CD4-positive, alpha-beta memory T cell (primary cell): Measurements from ENCODE around the gene TPP2. TPM values are rescaled to one million over a fixed set of nuclear protein-coding genes. Genes with fewer than 3 reads are reported as not detected.

Experiments
- CTCF ChIA-PET: fragments of 350-600 bp; sonication (Branson Sonifier 250); formaldehyde crosslinking; loops from one replicate; lab custom pipeline; 2021; ENCODE audit warnings: inconsistent platforms; ENCODE audit not compliant: partially characterized antibody; lab: Charles Lee
- POLR2A ChIA-PET: fragments of 350-600 bp; sonication (Branson Sonifier 250); formaldehyde crosslinking; loops from one replicate; lab custom pipeline; 2021; ENCODE audit not compliant: partially characterized antibody; lab: Charles Lee
- DNase-seq, 5 donors: peaks; one replicate each; pipeline versions ENCODE4 v3.0.0 to v3.0.0-alpha.2; 2020 to 2022; ENCODE audit warnings: mixed read lengths in 1 of 5
- H3K27ac ChIP-seq: one replicate; pipeline ENCODE4 v1.7.0; 2013; ENCODE audit warnings: low read depth, low read length
- H3K27me3 ChIP-seq: 2 replicates; pipeline ENCODE4 v1.7.0; 2013; ENCODE audit warnings: mild to moderate bottlenecking, low read length, moderate library complexity; ENCODE audit not compliant: insufficient read depth
- H3K36me3 ChIP-seq: 2 replicates; pipeline ENCODE4 v1.7.0; 2013; ENCODE audit warnings: mild to moderate bottlenecking, low read length, moderate library complexity; ENCODE audit not compliant: insufficient read depth
- H3K4me1 ChIP-seq: 2 replicates; pipeline ENCODE4 v1.7.0; 2013; ENCODE audit warnings: mild to moderate bottlenecking, low read length, moderate library complexity; ENCODE audit not compliant: insufficient read depth
- H3K4me3 ChIP-seq, 2 donors: one replicate each; pipeline ENCODE4 v1.7.0; 2013; ENCODE audit warnings: low read length in 2 of 2, mild to moderate bottlenecking in 1 of 2
- H3K9me3 ChIP-seq, 2 donors: one replicate each; pipeline ENCODE4 v1.7.0; 2013; ENCODE audit warnings: low read length in 2 of 2, control low read depth in 1 of 2; ENCODE audit not compliant: control insufficient read depth in 1 of 2
- H3K27ac Mint-ChIP-seq, 7 donors: one replicate each; pipeline ENCODE4 v1.8.0; 2020 to 2021; ENCODE audit warnings: mixed read lengths in 7 of 7, mild to moderate bottlenecking in 6 of 7, inconsistent platforms in 3 of 7, moderate library complexity in 3 of 7
- H3K27me3 Mint-ChIP-seq, 2 donors: one replicate each; pipeline ENCODE4 v1.8.0; 2020 to 2021; ENCODE audit warnings: mixed read lengths in 2 of 2
- H3K36me3 Mint-ChIP-seq, 2 donors: one replicate each; pipeline ENCODE4 v1.8.0; 2020 to 2021; ENCODE audit warnings: mixed read lengths in 2 of 2, inconsistent platforms in 1 of 2, mild to moderate bottlenecking in 1 of 2
- H3K4me1 Mint-ChIP-seq, 4 donors: one replicate each; pipeline ENCODE4 v1.8.0; 2020 to 2021; ENCODE audit warnings: mixed read lengths in 4 of 4, mild to moderate bottlenecking in 1 of 4
- H3K4me3 Mint-ChIP-seq, 8 donors: one replicate each; pipeline ENCODE4 v1.8.0; 2020 to 2021; ENCODE audit warnings: mixed read lengths in 8 of 8, mild to moderate bottlenecking in 7 of 8, moderate library complexity in 6 of 8, inconsistent platforms in 3 of 8
- H3K9me3 Mint-ChIP-seq, 8 donors: one replicate each; pipeline ENCODE4 v1.8.0; 2020 to 2021; ENCODE audit warnings: mixed read lengths in 8 of 8, mild to moderate bottlenecking in 5 of 8, inconsistent platforms in 3 of 8, moderate library complexity in 1 of 8
- intact Hi-C: fragments of 100-400 bp; cut with micrococcal nuclease; formaldehyde crosslinking; loops from one replicate; pipeline ENCODE4 v1.15.1; 2023
- polyA plus RNA-seq, 2 donors: library from polyadenylated mRNA; unstranded; fragments of 300-500 nt; fragmentation: Illumina TruSeq; gene quantifications; one replicate each; pipeline ENCODE4 v1.2.3, GENCODE V29; 2021
- total RNA-seq, 2 experiments: library from RNA; stranded (reverse); gene quantifications; one replicate each; pipeline ENCODE4 v1.2.3, GENCODE V29; 2021

The TPP2 gene
- total and polyA plus RNA-seq, 4 experiments from 2014 or later: 42.8 to 117 (median 87.2) TPM

- no peak overlapping the region for H3K4me3 ChIP-seq
- H3K4me1 ChIP-seq: peaks cover 16% of the 10 kb centered on the region
- Mint-ChIP-seq H3K4me3 (no peak overlapping the region), H3K4me1 (peaks cover 16 to 22% (median 21%) of the 10 kb centered on the region in 4 donors), H3K36me3 (peaks cover 0 to 2% of the 10 kb centered on the region in 2 donors), H3K27ac (peak overlapping the region in 1 of 7 donors; percentile 57), H3K27me3 (peaks cover 0 to 3% of the 10 kb centered on the region in 2 donors), H3K9me3 (no peaks in the 10 kb centered on the region)
- ChIA-PET CTCF (interaction anchor here (1.0 to 9.6 kb wide), 3 partner anchors 8 to 258 kb away, joined by 3 to 122 read pairs (median 62); partner anchors contain the start of gene ERCC5), POLR2A (interaction anchor here (0.7 to 11.3 kb wide), 3 partner anchors 18 to 257 kb away, joined by 3 to 444 read pairs (median 3); partner anchors contain the start of gene ERCC5)
- intact Hi-C loops: no loop called here
- no peak overlapping the region for H3K27ac ChIP-seq
- no peaks in the 10 kb centered on the region for H3K27me3 ChIP-seq
- DNase-seq: no peak
- H3K9me3 ChIP-seq: no peaks in the 10 kb centered on the region
- H3K36me3 ChIP-seq: no peaks in the 10 kb centered on the region
Measured at GRCh38 chr13:102589301-102589822, 7.4 kb upstream of the TPP2 start.

GRCh38 chr13:102591988-102592781 lies 4.6 kb upstream of the TPP2 start:
- Histone ChIP-seq H3K9me3 (no peaks in the 10 kb centered on the region), H3K4me1 (peaks cover 32% of the 10 kb centered on the region), H3K4me3 (peak overlapping the region; percentile 67 to 91), H3K27me3 (no peaks in the 10 kb centered on the region), H3K27ac (peak overlapping the region; percentile 75), H3K36me3 (no peaks in the 10 kb centered on the region)
- CTCF ChIA-PET: interaction anchor here (0.6 to 9.6 kb wide), 37 partner anchors 9 to 1067 kb away, joined by 3 to 122 read pairs (median 7); partner anchors contain the start of genes ERCC5 and TEX30
- intact Hi-C loops: loop anchor here (1.0 to 5.0 kb wide), 4 partner anchors 21 to 254 kb away; partner anchors contain the start of gene ERCC5
- Mint-ChIP-seq H3K27ac (peak overlapping the region; percentile 94 to 99 (median 97)), H3K4me3 (peak overlapping the region; percentile 92 to 99 (median 97)), H3K9me3 (peaks cover 0 to 2% (median 0%) of the 10 kb centered on the region in 8 donors), H3K27me3 (no peaks in the 10 kb centered on the region), H3K36me3 (peaks cover 0 to 10% of the 10 kb centered on the region in 2 donors), H3K4me1 (peaks cover 26 to 42% (median 33%) of the 10 kb centered on the region in 4 donors)
- DNase-seq: peak; percentile 73 to 81 (median 76)
- POLR2A ChIA-PET: interaction anchor here (0.6 to 11.3 kb wide), 23 partner anchors 10 to 1918 kb away, joined by 3 to 444 read pairs (median 5); partner anchors contain the start of genes ERCC5, TEX30 and TMTC4

- peak overlapping the region; percentile 94 to 99 (median 97) for H3K27ac Mint-ChIP-seq
- H3K27ac ChIP-seq: no peak overlapping the region
- peaks cover 28 to 54% (median 38%) of the 10 kb centered on the region in 4 donors for H3K4me1 Mint-ChIP-seq
- POLR2A ChIA-PET: interaction anchor here (1.0 to 11.3 kb wide), 6 partner anchors 10 to 253 kb away, joined by 3 to 444 read pairs (median 8); partner anchors contain the start of genes ERCC5 and TEX30
- intact Hi-C loops: loop anchor here (2.0 to 5.0 kb wide), 2 partner anchors 19 to 34 kb away; no protein-coding TSS in a partner anchor
- peak overlapping the region in 6 of 8 donors; percentile 4 to 55 (median 42) for H3K4me3 Mint-ChIP-seq
- H3K27me3 ChIP-seq: no peaks in the 10 kb centered on the region
- H3K27me3 Mint-ChIP-seq: no peaks in the 10 kb centered on the region
- no peaks in the 10 kb centered on the region for H3K36me3 ChIP-seq
- no peak overlapping the region for H3K4me3 ChIP-seq
- DNase-seq: no peak
- H3K9me3 ChIP-seq: no peaks in the 10 kb centered on the region
- peaks cover 0 to 2% (median 0%) of the 10 kb centered on the region in 8 donors for H3K9me3 Mint-ChIP-seq
- peaks cover 37% of the 10 kb centered on the region for H3K4me1 ChIP-seq
- CTCF ChIA-PET: interaction anchor here (0.8 to 9.6 kb wide), 11 partner anchors 10 to 277 kb away, joined by 3 to 122 read pairs (median 6); partner anchors contain the start of gene ERCC5
- H3K36me3 Mint-ChIP-seq: peaks cover 0 to 18% of the 10 kb centered on the region in 2 donors
Measured at GRCh38 chr13:102593466-102593865, 3.3 kb upstream of the TPP2 start.

GRCh38 chr13:102597029-102597961 lies 509 bp downstream of the TPP2 start:
- peak overlapping the region; percentile 78 to 96 for H3K4me3 ChIP-seq
- ChIA-PET POLR2A (interaction anchor here (1.0 to 11.3 kb wide), 19 partner anchors 9 to 249 kb away, joined by 3 to 444 read pairs (median 8); partner anchors contain the start of genes BIVM, ERCC5, POGLUT2 and TEX30), CTCF (interaction anchor here (1.3 to 9.6 kb wide), 6 partner anchors 8 to 250 kb away, joined by 3 to 122 read pairs (median 5); partner anchors contain the start of gene ERCC5)
- no peaks in the 10 kb centered on the region for H3K36me3 ChIP-seq
- no peaks in the 10 kb centered on the region for H3K27me3 ChIP-seq
- peak overlapping the region; percentile 93 for H3K27ac ChIP-seq
- DNase-seq: peak; percentile 11 to 48 (median 17)
- peak overlapping the region; percentile 99 to 100 (median 100) for H3K27ac Mint-ChIP-seq
- H3K27me3 Mint-ChIP-seq: no peaks in the 10 kb centered on the region
- H3K4me1 Mint-ChIP-seq: peaks cover 53 to 84% (median 63%) of the 10 kb centered on the region in 4 donors
- peaks cover 0 to 2% (median 0%) of the 10 kb centered on the region in 8 donors for H3K9me3 Mint-ChIP-seq
- H3K4me3 Mint-ChIP-seq: peak overlapping the region; percentile 97 to 99 (median 98)
- intact Hi-C loops: loop anchor here (2.0 kb wide), 2 partner anchors 16 to 202 kb away; no protein-coding TSS in a partner anchor
- no peaks in the 10 kb centered on the region for H3K9me3 ChIP-seq
- H3K36me3 Mint-ChIP-seq: peaks cover 5 to 33% of the 10 kb centered on the region in 2 donors
- peaks cover 69% of the 10 kb centered on the region for H3K4me1 ChIP-seq

GRCh38 chr13:102598061-102598460 lies 1.3 kb downstream of the TPP2 start:
- H3K4me1 Mint-ChIP-seq: peaks cover 53 to 84% (median 64%) of the 10 kb centered on the region in 4 donors
- peak overlapping the region; percentile 88 to 98 (median 94) for H3K4me3 Mint-ChIP-seq
- peak overlapping the region; percentile 93 for H3K27ac ChIP-seq
- H3K9me3 Mint-ChIP-seq: peaks cover 0 to 2% (median 0%) of the 10 kb centered on the region in 8 donors
- peak overlapping the region; percentile 95 to 100 (median 96) for H3K27ac Mint-ChIP-seq
- no peaks in the 10 kb centered on the region for H3K36me3 ChIP-seq
- intact Hi-C loops: no loop called here
- ChIA-PET CTCF (interaction anchor here (1.4 to 9.6 kb wide), 3 partner anchors 7 to 249 kb away, joined by 3 to 122 read pairs (median 7); partner anchors contain the start of gene ERCC5), POLR2A (interaction anchor here (3.1 to 11.3 kb wide), 5 partner anchors 9 to 249 kb away, joined by 17 to 444 read pairs (median 40); partner anchors contain the start of genes BIVM, ERCC5, POGLUT2 and TEX30)
- peaks cover 6 to 38% of the 10 kb centered on the region in 2 donors for H3K36me3 Mint-ChIP-seq
- H3K27me3 Mint-ChIP-seq: no peaks in the 10 kb centered on the region
- peak overlapping the region; percentile 78 to 89 for H3K4me3 ChIP-seq
- DNase-seq: no peak
- H3K9me3 ChIP-seq: no peaks in the 10 kb centered on the region
- no peaks in the 10 kb centered on the region for H3K27me3 ChIP-seq
- peaks cover 70% of the 10 kb centered on the region for H3K4me1 ChIP-seq
